ENCODE results near the gene ARHGAP44. TPM values are rescaled to one million over a fixed set of nuclear protein-coding genes. Genes with fewer than 3 reads are reported as not detected.
A peak's percentile ranks its signal among the peaks of the same experiment; 100 is the strongest.

The ARHGAP44 gene
- total and polyA plus RNA-seq, 4 donors: 7.4 to 26.2 (median 24.3) TPM

DNA sequence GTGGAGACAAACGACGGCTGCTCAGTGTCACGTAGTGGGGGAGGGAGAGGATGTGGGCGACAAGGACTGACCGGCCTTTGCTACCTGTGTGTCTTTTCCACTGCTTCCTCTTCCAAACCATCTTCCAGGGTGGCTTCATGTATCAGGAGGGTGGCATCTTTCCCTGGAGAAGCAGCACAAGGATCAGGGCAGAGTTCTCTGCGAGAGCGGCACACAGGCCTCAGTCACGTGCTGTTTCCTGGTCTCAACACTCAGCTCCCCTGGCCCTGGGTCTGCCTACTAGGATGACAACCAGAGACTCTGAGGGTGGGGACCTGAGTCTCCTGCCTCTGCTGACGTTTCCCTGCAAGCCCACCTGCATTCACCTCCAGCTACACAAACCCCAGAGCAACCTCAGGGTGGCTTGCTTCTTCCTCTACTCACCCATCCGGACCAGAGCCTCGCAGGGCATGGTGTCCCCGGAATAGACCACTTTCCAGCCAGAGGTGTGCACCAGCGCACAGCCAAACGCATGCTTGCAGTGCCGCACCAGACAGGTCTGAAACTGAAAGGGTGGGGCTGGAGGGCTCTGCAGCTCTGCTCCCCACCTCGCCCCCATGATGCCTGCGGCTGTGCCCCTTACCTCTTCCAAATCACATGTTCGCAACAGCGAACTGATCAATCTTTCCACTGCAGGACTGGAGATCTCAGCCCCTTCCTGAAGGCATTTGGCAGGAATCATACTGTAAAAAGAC, 205.2 kb downstream of the ARHGAP44 start:
- H3K36me3 ChIP-seq (ENCODE audit: control insufficient read depth, insufficient read depth, low read length): peaks cover 90% of the 10 kb centered on the region
- WGBS (ENCODE audit: insufficient coverage): 93% methylated on average over 12 of the region's 19 CpGs
- no peaks in the 10 kb centered on the region for H3K9me3 ChIP-seq (ENCODE audit: control insufficient read depth, insufficient read depth, low read length)

GRCh38 chr17:12995106-12995895, 206.0 kb downstream of the ARHGAP44 start:
- no peak for DNase-seq (ENCODE audit: low read depth in 4 of 6, low spot score in 6 of 6)
- no peaks in the 10 kb centered on the region for H3K9me3 ChIP-seq (ENCODE audit: control insufficient read depth, insufficient read depth, low read length)
- 92% methylated on average over 6 of the region's 11 CpGs for WGBS (ENCODE audit: insufficient coverage)
- H3K27me3 ChIP-seq (ENCODE audit: control insufficient read depth, insufficient read depth, low read length): no peaks in the 10 kb centered on the region
- no peak overlapping the region for H3K4me3 ChIP-seq (ENCODE audit: low read depth, low read length)
- H3K36me3 ChIP-seq (ENCODE audit: control insufficient read depth, insufficient read depth, low read length): peaks cover 91% of the 10 kb centered on the region
- H3K27ac ChIP-seq (ENCODE audit: low read depth, low read length): no peak overlapping the region
- H3K4me1 ChIP-seq (ENCODE audit: control insufficient read depth, insufficient read depth, low read length): no peaks in the 10 kb centered on the region

More for the DNA sequence above, 205.2 kb downstream of the ARHGAP44 start:
- no peak overlapping the region for H3K27ac ChIP-seq (ENCODE audit: low read depth, low read length)
- H3K4me1 ChIP-seq (ENCODE audit: control insufficient read depth, insufficient read depth, low read length): no peaks in the 10 kb centered on the region
- no peak overlapping the region for H3K4me3 ChIP-seq (ENCODE audit: low read depth, low read length)
- no peak for DNase-seq (ENCODE audit: low read depth in 4 of 6, low spot score in 6 of 6)
- no peaks in the 10 kb centered on the region for H3K27me3 ChIP-seq (ENCODE audit: control insufficient read depth, insufficient read depth, low read length)

DNA sequence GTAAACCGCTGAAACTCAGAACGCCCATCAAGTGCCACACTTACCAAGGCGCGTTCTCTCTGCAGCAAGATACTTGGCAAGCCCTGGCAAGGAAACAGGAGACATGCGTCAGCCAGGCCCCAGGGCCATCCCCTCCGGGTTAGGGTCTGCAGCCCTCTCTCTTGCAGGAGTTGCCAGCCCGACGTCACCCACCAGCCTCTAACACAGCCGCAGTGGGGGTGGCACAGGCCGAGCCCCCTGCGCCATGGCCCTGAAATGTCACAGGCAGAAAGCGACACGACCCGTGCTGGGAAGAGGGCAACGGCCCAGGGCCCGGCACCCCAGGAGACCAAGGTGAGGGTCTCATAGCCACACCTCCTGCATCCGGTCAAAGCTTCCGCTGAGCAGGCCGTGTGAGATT, 206.6 kb downstream of the ARHGAP44 start:
- no peak for DNase-seq (ENCODE audit: low read depth in 4 of 6, low spot score in 6 of 6)
- no peaks in the 10 kb centered on the region for H3K4me1 ChIP-seq (ENCODE audit: control insufficient read depth, insufficient read depth, low read length)
- WGBS (ENCODE audit: insufficient coverage): 96% methylated on average over 19 of the region's 19 CpGs
- peaks cover 91% of the 10 kb centered on the region for H3K36me3 ChIP-seq (ENCODE audit: control insufficient read depth, insufficient read depth, low read length)
- H3K4me3 ChIP-seq (ENCODE audit: low read depth, low read length): no peak overlapping the region
- H3K27ac ChIP-seq (ENCODE audit: low read depth, low read length): no peak overlapping the region
- H3K9me3 ChIP-seq (ENCODE audit: control insufficient read depth, insufficient read depth, low read length): no peaks in the 10 kb centered on the region
- no peaks in the 10 kb centered on the region for H3K27me3 ChIP-seq (ENCODE audit: control insufficient read depth, insufficient read depth, low read length)

GRCh38 chr17:12996357-12996756, 207.1 kb downstream of the ARHGAP44 start:
- 95% methylated on average over 10 of the region's 10 CpGs for WGBS (ENCODE audit: insufficient coverage)
- Histone ChIP-seq H3K27me3 (ENCODE audit: control insufficient read depth, insufficient read depth, low read length) (no peaks in the 10 kb centered on the region), H3K4me1 (ENCODE audit: control insufficient read depth, insufficient read depth, low read length) (no peaks in the 10 kb centered on the region), H3K27ac (ENCODE audit: low read depth, low read length) (no peak overlapping the region), H3K36me3 (ENCODE audit: control insufficient read depth, insufficient read depth, low read length) (peaks cover 91% of the 10 kb centered on the region), H3K9me3 (ENCODE audit: control insufficient read depth, insufficient read depth, low read length) (no peaks in the 10 kb centered on the region), H3K4me3 (ENCODE audit: low read depth, low read length) (no peak overlapping the region)
- no peak for DNase-seq (ENCODE audit: low read depth in 4 of 6, low spot score in 6 of 6)

GRCh38 chr17:12996941-12997340, 207.6 kb downstream of the ARHGAP44 start:
- H3K4me1 ChIP-seq (ENCODE audit: control insufficient read depth, insufficient read depth, low read length): peaks cover 2% of the 10 kb centered on the region
- WGBS (ENCODE audit: insufficient coverage): 95% methylated on average over 5 of the region's 5 CpGs
- peaks cover 92% of the 10 kb centered on the region for H3K36me3 ChIP-seq (ENCODE audit: control insufficient read depth, insufficient read depth, low read length)
- no peak overlapping the region for H3K27ac ChIP-seq (ENCODE audit: low read depth, low read length)
- H3K4me3 ChIP-seq (ENCODE audit: low read depth, low read length): no peak overlapping the region
- no peaks in the 10 kb centered on the region for H3K27me3 ChIP-seq (ENCODE audit: control insufficient read depth, insufficient read depth, low read length)
- H3K9me3 ChIP-seq (ENCODE audit: control insufficient read depth, insufficient read depth, low read length): no peaks in the 10 kb centered on the region
- DNase-seq (ENCODE audit: low read depth in 4 of 6, low spot score in 6 of 6): no peak

DNA sequence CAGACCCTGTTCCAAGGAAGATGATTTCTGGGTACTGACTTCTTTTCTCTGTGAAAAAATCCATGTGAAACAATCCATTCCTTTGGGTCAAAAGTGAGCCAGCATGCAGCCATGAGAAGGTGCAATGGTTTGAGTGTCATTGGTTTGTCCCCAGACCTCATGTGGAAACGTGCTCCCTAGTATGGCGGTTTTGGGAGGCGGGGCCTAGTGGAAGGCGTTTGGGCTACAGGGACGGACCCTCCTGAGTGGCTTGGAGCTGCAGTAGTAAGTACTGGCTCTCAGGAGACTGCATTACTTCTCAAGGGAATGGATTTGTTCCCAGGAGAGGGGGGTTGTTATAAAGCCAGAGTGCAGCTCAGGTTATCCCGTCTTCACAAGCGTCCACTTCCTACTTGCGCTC, 209.2 kb downstream of the ARHGAP44 start:
- 78% methylated on average over 7 of the region's 8 CpGs for WGBS (ENCODE audit: insufficient coverage)
- H3K36me3 ChIP-seq (ENCODE audit: control insufficient read depth, insufficient read depth, low read length): peaks cover 90% of the 10 kb centered on the region

GRCh38 chr17:12998874-12999273, 209.6 kb downstream of the ARHGAP44 start:
- DNase-seq (ENCODE audit: low read depth in 4 of 6, low spot score in 6 of 6): peak in 1 of 6 donors; percentile 29
- no peak overlapping the region for H3K4me3 ChIP-seq (ENCODE audit: low read depth, low read length)
- peaks cover 12% of the 10 kb centered on the region for H3K4me1 ChIP-seq (ENCODE audit: control insufficient read depth, insufficient read depth, low read length)
- no peaks in the 10 kb centered on the region for H3K9me3 ChIP-seq (ENCODE audit: control insufficient read depth, insufficient read depth, low read length)
- H3K36me3 ChIP-seq (ENCODE audit: control insufficient read depth, insufficient read depth, low read length): peaks cover 90% of the 10 kb centered on the region
- 67% methylated on average over 5 of the region's 5 CpGs for WGBS (ENCODE audit: insufficient coverage)
- H3K27me3 ChIP-seq (ENCODE audit: control insufficient read depth, insufficient read depth, low read length): no peaks in the 10 kb centered on the region
- no peak overlapping the region for H3K27ac ChIP-seq (ENCODE audit: low read depth, low read length)

More for the DNA sequence above, 209.2 kb downstream of the ARHGAP44 start:
- Histone ChIP-seq H3K9me3 (ENCODE audit: control insufficient read depth, insufficient read depth, low read length) (no peaks in the 10 kb centered on the region), H3K4me3 (ENCODE audit: low read depth, low read length) (no peak overlapping the region), H3K27me3 (ENCODE audit: control insufficient read depth, insufficient read depth, low read length) (no peaks in the 10 kb centered on the region), H3K4me1 (ENCODE audit: control insufficient read depth, insufficient read depth, low read length) (peaks cover 12% of the 10 kb centered on the region), H3K27ac (ENCODE audit: low read depth, low read length) (no peak overlapping the region)
- no peak for DNase-seq (ENCODE audit: low read depth in 4 of 6, low spot score in 6 of 6)

DNA sequence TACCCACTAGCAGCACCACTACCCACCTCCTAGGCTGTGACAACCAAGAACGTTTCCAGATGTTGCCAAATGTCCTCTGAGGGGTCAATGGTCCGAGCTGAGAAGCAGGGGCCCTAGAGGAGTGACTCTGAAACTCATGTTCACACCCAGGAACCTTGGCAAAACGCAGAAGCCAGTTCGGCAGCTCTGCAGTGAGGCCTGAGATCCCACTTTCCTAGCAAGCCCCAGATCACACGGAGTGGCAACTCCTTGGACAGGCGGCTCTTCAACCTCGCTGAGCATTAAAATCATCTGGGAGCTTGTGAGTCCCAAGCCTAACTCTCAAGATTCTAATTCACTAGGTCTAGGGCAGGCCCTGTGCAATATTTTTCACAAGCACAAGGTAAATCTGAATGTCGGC, 211.3 kb downstream of the ARHGAP44 start:
- Histone ChIP-seq H3K27me3 (ENCODE audit: control insufficient read depth, insufficient read depth, low read length) (no peaks in the 10 kb centered on the region), H3K27ac (ENCODE audit: low read depth, low read length) (no peak overlapping the region), H3K4me3 (ENCODE audit: low read depth, low read length) (no peak overlapping the region), H3K36me3 (ENCODE audit: control insufficient read depth, insufficient read depth, low read length) (peaks cover 81% of the 10 kb centered on the region), H3K9me3 (ENCODE audit: control insufficient read depth, insufficient read depth, low read length) (no peaks in the 10 kb centered on the region), H3K4me1 (ENCODE audit: control insufficient read depth, insufficient read depth, low read length) (peaks cover 12% of the 10 kb centered on the region)
- DNase-seq (ENCODE audit: low read depth in 4 of 6, low spot score in 6 of 6): no peak
- WGBS (ENCODE audit: insufficient coverage): 91% methylated on average over 5 of the region's 8 CpGs

DNA sequence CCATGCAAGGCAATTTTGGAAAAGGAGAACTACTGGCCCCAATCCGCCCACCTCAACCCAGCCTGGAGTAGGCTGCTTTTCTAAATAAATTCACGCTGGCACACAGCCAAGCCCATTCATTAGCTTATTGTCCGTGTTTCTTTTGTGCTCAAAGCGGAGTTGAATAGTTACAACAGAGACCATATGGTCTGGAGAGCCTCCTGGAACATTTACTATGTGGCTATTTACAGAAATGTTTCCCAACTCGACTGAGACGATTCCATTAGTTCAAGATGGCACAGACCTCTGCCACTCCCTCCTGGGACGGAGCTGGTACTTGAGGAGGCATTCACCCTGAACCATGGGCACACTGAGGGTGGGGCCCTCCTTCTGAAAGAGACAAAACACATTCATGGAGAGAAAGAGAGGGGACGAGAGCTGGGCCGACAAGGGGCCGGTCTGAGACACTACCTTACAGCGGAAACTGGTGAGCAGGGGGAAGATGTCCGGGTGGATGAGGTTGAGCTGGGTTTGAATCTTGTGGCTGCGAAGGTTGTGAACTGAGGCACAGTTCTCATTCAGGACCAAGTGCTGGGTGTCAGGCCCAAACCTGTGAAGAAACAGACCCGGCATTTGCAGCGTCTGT, 212.8 kb downstream of the ARHGAP44 start:
- Histone ChIP-seq H3K27me3 (ENCODE audit: control insufficient read depth, insufficient read depth, low read length) (no peaks in the 10 kb centered on the region), H3K27ac (ENCODE audit: low read depth, low read length) (no peak overlapping the region), H3K4me3 (ENCODE audit: low read depth, low read length) (no peak overlapping the region), H3K9me3 (ENCODE audit: control insufficient read depth, insufficient read depth, low read length) (no peaks in the 10 kb centered on the region), H3K4me1 (ENCODE audit: control insufficient read depth, insufficient read depth, low read length) (peaks cover 12% of the 10 kb centered on the region), H3K36me3 (ENCODE audit: control insufficient read depth, insufficient read depth, low read length) (peaks cover 71% of the 10 kb centered on the region)
- peak in 3 of 6 donors; percentile 54 to 90 (median 82) for DNase-seq (ENCODE audit: low read depth in 4 of 6, low spot score in 6 of 6)
- 39% methylated on average over 15 of the region's 15 CpGs for WGBS (ENCODE audit: insufficient coverage)

All from spinal cord (tissue), 10 donors.